GM18951 (cell line): Measurements from ENCODE around the gene GTF2IRD1.
"Not testable (repeated sequence)": the region's sequence is repeated elsewhere in the genome, so short reads cannot be mapped to it uniquely, and the experiment has no call there.

Experiments used
- POLR2A ChIP-seq: IDR thresholded peaks from 4 replicates; pipeline ENCODE4 v1.6.1; 2011; ENCODE audit warnings: mild to moderate bottlenecking; ENCODE audit not compliant: insufficient read length, insufficient read depth; ENCODE audit errors: extremely low read depth
- in situ Hi-C: fragments of 300-500 bp; cut with MboI; formaldehyde crosslinking; loops from one replicate; pipeline ENCODE4 v1.12.0; 2022; ENCODE audit warnings: low sequenced_read_pairs, mixed read lengths, inconsistent platforms; ENCODE audit not compliant: unreplicated experiment

Gene GTF2IRD1

GRCh38 chr7:74542558-74543117, 88.9 kb downstream of the GTF2IRD1 start:
- in situ Hi-C loops: no loop called here

GRCh38 chr7:74544706-74545469, 91.2 kb downstream of the GTF2IRD1 start:
- in situ Hi-C loops: no loop called here
- no peak for TF ChIP-seq POLR2A

More at GRCh38 chr7:74542558-74543117, 88.9 kb downstream of the GTF2IRD1 start:
- no peak for TF ChIP-seq POLR2A

- in situ Hi-C loops: no loop called here
- no peak for TF ChIP-seq POLR2A
Observed at GRCh38 chr7:74545921-74546320, 92.2 kb downstream of the GTF2IRD1 start.

- in situ Hi-C loops: not testable (repeated sequence)
Observed at GRCh38 chr7:74553596-74554012, 99.9 kb downstream of the GTF2IRD1 start.

GRCh38 chr7:74554178-74554577, 100.5 kb downstream of the GTF2IRD1 start:
- in situ Hi-C loops: no loop called here
- no peak for TF ChIP-seq POLR2A

- in situ Hi-C loops: no loop called here
- TF ChIP-seq POLR2A: no peak
Observed at GRCh38 chr7:74560086-74560719, 106.5 kb downstream of the GTF2IRD1 start.

GRCh38 chr7:74561898-74562613, 108.3 kb downstream of the GTF2IRD1 start:
- TF ChIP-seq POLR2A: no peak
- in situ Hi-C loops: no loop called here

GRCh38 chr7:74563639-74564038, 109.9 kb downstream of the GTF2IRD1 start:
- in situ Hi-C loops: not testable (repeated sequence)

- in situ Hi-C loops: no loop called here
- no peak for TF ChIP-seq POLR2A
Observed at GRCh38 chr7:74567318-74567668, 113.6 kb downstream of the GTF2IRD1 start.

- no peak for TF ChIP-seq POLR2A
- in situ Hi-C loops: no loop called here
Observed at GRCh38 chr7:74568658-74569057, 115.0 kb downstream of the GTF2IRD1 start.

- no peak for TF ChIP-seq POLR2A
- in situ Hi-C loops: loop anchor here (10.0 kb wide), 1 partner anchor 125 kb away; no protein-coding TSS in a partner anchor
Observed at GRCh38 chr7:74569501-74570075, 115.9 kb downstream of the GTF2IRD1 start.

- TF ChIP-seq POLR2A: no peak
- in situ Hi-C loops: loop anchor here (10.0 kb wide), 1 partner anchor 126 kb away; no protein-coding TSS in a partner anchor
Observed at GRCh38 chr7:74570533-74571156, 116.9 kb downstream of the GTF2IRD1 start.

- TF ChIP-seq POLR2A: no peak
- in situ Hi-C loops: loop anchor here (10.0 kb wide), 1 partner anchor 128 kb away; no protein-coding TSS in a partner anchor
Observed at GRCh38 chr7:74572301-74572979, 118.7 kb downstream of the GTF2IRD1 start.
